IPS-18c (cell line): ENCODE data around the gene PSMG4.
"Not testable (repeated sequence)": the region's sequence is repeated elsewhere in the genome, so short reads cannot be mapped to it uniquely, and the experiment has no call there.

ENCODE experiments used
- H3K4me3 ChIP-seq: 2 replicates; pipeline ENCODE4 v1.7.0; 2013; ENCODE audit warnings: low read depth, mild to moderate bottlenecking, low read length, moderate library complexity; ENCODE audit not compliant: insufficient read depth
- H3K9me3 ChIP-seq: one replicate; pipeline ENCODE4 v1.6.1; 2013; ENCODE audit warnings: mild to moderate bottlenecking, low read length, moderate library complexity; ENCODE audit not compliant: control insufficient read depth, insufficient read depth

The PSMG4 gene

GRCh38 chr6:3242768-3243167, 16.0 kb upstream of the PSMG4 start:
- peaks cover 2% of the 10 kb centered on the region for H3K9me3 ChIP-seq
- H3K4me3 ChIP-seq, result no peak overlapping the region

GRCh38 chr6:3244003-3244831, 14.5 kb upstream of the PSMG4 start:
- H3K9me3 ChIP-seq, result peaks cover 2% of the 10 kb centered on the region
- no peak overlapping the region for H3K4me3 ChIP-seq

GRCh38 chr6:3244832-3245161, 13.9 kb upstream of the PSMG4 start:
- H3K9me3 ChIP-seq, H3K4me3 ChIP-seq: not testable (repeated sequence)

DNA sequence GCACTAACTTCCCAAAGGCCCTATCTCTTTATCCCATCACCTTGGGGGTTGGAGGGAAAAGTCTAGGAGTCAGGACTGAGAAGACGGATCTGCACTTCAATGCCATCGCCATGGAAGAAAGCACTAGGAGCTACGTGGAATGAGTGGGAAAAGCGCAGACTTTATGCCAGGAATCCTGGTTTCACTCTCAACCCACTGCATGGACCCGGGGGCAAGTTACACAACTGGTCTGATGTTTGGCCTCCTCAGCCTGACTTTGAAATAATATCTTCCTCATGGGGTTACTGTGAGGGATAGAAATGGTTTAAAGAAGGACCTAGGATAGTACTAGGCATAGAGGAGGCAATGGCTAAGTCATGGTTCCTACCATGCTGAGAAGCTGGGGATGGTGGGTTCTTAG, 13.5 kb upstream of the PSMG4 start:
- Histone ChIP-seq H3K4me3 (no peak overlapping the region), H3K9me3 (peaks cover 2% of the 10 kb centered on the region)

GRCh38 chr6:3247255-3248146, 11.2 kb upstream of the PSMG4 start:
- peaks cover 2% of the 10 kb centered on the region for H3K9me3 ChIP-seq
- H3K4me3 ChIP-seq, result no peak overlapping the region

DNA sequence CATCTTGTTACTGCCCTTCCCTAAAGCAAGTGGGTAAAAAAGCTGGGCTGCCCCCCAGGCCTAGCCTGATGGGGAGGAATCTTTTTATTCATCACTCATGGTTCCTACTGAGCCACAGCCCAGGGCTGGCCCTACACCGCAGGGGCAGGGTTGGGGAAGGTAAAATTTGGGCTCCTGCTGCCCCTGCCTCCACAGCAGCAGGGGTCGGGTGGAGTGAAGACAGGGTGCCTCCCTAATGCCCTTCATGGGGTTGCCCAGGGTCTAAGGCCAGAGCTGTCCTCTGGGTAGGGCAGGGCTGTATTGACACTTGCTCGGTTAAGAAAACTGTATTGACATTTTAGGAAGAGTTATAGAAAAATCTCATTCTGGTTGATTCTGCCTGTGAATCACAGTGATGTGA, 8.9 kb upstream of the PSMG4 start:
- no peaks in the 10 kb centered on the region for H3K9me3 ChIP-seq
- no peak overlapping the region for H3K4me3 ChIP-seq

- Histone ChIP-seq H3K9me3 (no peaks in the 10 kb centered on the region), H3K4me3 (no peak overlapping the region)
These were observed 8.5 kb upstream of the PSMG4 start for GRCh38 chr6:3250231-3250675.

GRCh38 chr6:3251462-3252314, 7.1 kb upstream of the PSMG4 start:
- peaks cover 2% of the 10 kb centered on the region for H3K9me3 ChIP-seq
- no peak overlapping the region for H3K4me3 ChIP-seq

- Histone ChIP-seq H3K9me3 (peaks cover 2% of the 10 kb centered on the region), H3K4me3 (no peak overlapping the region)
These were observed 6.4 kb upstream of the PSMG4 start for GRCh38 chr6:3252369-3252768.

- Histone ChIP-seq H3K9me3 (peaks cover 2% of the 10 kb centered on the region), H3K4me3 (no peak overlapping the region)
These were observed 5.7 kb upstream of the PSMG4 start for GRCh38 chr6:3252861-3253596.

- Histone ChIP-seq H3K4me3 (no peak overlapping the region), H3K9me3 (peaks cover 2% of the 10 kb centered on the region)
These were observed 5.2 kb upstream of the PSMG4 start for GRCh38 chr6:3253597-3253961.

DNA sequence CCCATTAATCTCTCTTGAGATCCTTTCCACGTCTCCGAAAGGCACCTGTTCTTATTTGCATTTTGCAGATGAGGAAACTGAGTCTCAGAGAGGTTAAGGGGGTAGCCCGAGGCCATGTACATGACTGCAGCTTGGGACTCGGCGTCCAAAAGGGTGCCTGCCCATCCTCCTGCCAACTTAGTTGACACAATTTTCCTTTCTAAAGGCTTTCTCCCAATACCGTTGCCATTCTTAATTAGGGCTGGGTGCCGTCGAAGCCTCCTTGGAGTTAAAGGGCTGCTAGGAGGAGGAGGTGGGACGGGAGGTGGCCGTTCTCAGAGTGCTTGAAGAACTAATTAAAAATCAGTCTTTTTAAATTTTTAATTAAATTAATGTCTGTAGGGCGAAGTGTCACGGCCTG, 546 bp upstream of the PSMG4 start:
- Histone ChIP-seq H3K9me3 (peaks cover 2% of the 10 kb centered on the region), H3K4me3 (peak overlapping the region; percentile 38; the same call in 1 of the 2 replicates)

- Histone ChIP-seq H3K9me3 (peaks cover 2% of the 10 kb centered on the region), H3K4me3 (peak overlapping the region; percentile 87)
These were observed 778 bp downstream of the PSMG4 start for GRCh38 chr6:3259491-3259958.

DNA sequence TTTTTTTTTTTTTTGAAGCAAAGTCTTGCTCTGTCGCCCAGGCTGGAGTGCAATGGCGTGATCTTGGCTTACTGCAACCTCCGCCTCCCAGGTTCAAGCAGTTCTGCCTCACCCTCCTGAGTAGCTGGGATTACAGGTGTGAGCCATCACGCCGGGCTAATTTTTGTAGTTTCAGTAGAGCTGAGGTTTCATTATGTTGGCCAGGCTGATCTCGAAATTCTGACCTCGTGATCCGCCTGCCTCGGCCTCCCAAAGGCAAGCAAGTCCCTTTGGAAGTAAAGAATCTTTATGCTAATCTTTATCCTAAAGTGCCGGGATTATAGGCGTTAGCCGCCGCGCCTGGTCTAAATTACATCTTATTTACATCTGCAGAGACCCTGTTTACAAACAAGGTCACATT, 1.5 kb downstream of the PSMG4 start:
- H3K9me3 ChIP-seq, result peaks cover 2% of the 10 kb centered on the region
- H3K4me3 ChIP-seq, result no peak overlapping the region

GRCh38 chr6:3260772-3261517, 2.2 kb downstream of the PSMG4 start:
- no peak overlapping the region for H3K4me3 ChIP-seq
- no peaks in the 10 kb centered on the region for H3K9me3 ChIP-seq

DNA sequence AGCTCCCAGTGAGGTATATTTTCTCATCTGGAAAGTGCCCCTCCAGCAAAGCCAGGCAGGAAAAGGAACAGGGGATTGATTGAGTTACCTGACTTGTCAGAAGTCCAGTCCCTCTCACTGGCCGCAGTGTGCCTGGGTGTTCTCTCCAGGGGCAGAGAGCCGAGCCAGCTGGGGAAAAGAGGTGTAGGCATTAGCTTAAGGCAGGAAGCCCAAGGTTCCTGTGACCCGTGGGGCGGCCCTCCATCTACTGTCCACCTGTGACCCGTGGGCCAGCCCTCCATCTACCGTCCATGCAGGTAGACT, 2.7 kb downstream of the PSMG4 start:
- H3K4me3 ChIP-seq, result no peak overlapping the region
- no peaks in the 10 kb centered on the region for H3K9me3 ChIP-seq
